PC-9 (cell line): Measurements from ENCODE around the gene SLC11A2.

ENCODE experiments used
- EZH2 ChIP-seq: fragments of 200-600 bp; sonication (generic); IDR thresholded peaks from 2 replicates; pipeline ENCODE4 v1.8.0; 2017; ENCODE audit warnings: antibody characterized with exemption, low read depth
- TF ChIP-seq, protein P1 (sequence below): fragments of 200-600 bp; sonication (generic); conservative IDR thresholded peaks from 2 replicates; pipeline ENCODE4 v1.6.1; 2017; ENCODE audit warnings: mixed run types, antibody characterized with exemption, mild to moderate bottlenecking, moderate library complexity

DNA sequence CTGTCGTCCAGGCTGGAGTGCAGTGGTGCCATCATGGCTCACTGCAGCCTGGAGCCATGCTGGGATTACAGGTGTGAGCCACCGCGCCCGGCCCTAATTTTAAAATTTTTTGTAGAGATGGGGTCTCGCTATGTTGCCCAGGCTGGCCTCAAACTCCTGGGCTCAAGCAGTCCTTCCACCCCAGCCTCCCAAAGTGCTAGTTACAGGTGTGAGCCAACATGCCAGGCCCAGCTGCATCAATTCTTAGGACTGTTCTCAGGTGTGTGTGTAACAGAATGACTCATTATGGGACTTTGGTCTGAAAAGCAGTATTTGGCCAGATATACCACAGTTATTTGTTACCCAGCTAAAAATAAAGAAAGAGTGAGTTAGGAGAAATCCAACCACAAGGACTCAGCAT is 39.3 kb upstream of the SLC11A2 start:
- TF ChIP-seq, protein P1, sequence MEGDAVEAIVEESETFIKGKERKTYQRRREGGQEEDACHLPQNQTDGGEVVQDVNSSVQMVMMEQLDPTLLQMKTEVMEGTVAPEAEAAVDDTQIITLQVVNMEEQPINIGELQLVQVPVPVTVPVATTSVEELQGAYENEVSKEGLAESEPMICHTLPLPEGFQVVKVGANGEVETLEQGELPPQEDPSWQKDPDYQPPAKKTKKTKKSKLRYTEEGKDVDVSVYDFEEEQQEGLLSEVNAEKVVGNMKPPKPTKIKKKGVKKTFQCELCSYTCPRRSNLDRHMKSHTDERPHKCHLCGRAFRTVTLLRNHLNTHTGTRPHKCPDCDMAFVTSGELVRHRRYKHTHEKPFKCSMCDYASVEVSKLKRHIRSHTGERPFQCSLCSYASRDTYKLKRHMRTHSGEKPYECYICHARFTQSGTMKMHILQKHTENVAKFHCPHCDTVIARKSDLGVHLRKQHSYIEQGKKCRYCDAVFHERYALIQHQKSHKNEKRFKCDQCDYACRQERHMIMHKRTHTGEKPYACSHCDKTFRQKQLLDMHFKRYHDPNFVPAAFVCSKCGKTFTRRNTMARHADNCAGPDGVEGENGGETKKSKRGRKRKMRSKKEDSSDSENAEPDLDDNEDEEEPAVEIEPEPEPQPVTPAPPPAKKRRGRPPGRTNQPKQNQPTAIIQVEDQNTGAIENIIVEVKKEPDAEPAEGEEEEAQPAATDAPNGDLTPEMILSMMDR: no peak
- TF ChIP-seq EZH2: no peak
